ENCODE results near the gene TOX4. TPM values are rescaled to one million over a fixed set of nuclear protein-coding genes. Genes with fewer than 3 reads are reported as not detected.

TOX4 gene
- total and polyA plus RNA-seq, 9 of the 15 experiments (the other 6 are each of a cell fraction or from before 2014, with no cell fraction given), result 9.9 to 76.5 (median 41.0) TPM

GRCh38 chr14:21455912-21456667 is 20.9 kb upstream of the TOX4 start, which contains the start of gene CHD8 (continued):
- TF ChIP-seq, protein P1, sequence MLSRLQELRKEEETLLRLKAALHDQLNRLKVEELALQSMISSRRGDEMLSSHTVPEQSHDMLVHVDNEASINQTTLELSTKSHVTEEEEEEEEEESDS (CRISPR knock-in tag; IDR thresholded peaks at IDR 0.05), result no peak
- TF ChIP-seq ZBTB43 (CRISPR knock-in tag; IDR thresholded peaks at IDR 0.05) (no peak), ELK3 (CRISPR knock-in tag; IDR thresholded peaks at IDR 0.05) (no peak), JUND (IDR thresholded peaks at IDR 0.05; ENCODE audit: borderline replicate concordance, low read depth, low read length) (no peak), JUND (tag; IDR thresholded peaks at IDR 0.05; ENCODE audit: borderline replicate concordance, low read depth, low read length) (no peak; the same call in 2 of the 3 replicates), NCOA4 (IDR thresholded peaks at IDR 0.05; ENCODE audit: partially characterized antibody) (no peak), TSHZ1 (CRISPR knock-in tag; IDR thresholded peaks at IDR 0.05) (no peak), DIDO1 (tag; IDR thresholded peaks at IDR 0.05; ENCODE audit: low read depth) (no peak), U2AF1 (optimal IDR thresholded peaks at IDR 0.05; ENCODE audit: low read depth, low read length) (no peak), NRF1 (conservative IDR thresholded peaks at IDR 0.05 in 1 of 2, IDR thresholded peaks at IDR 0.05 in 1 of 2) (peak; percentile 65 to 73)
- TF ChIP-seq, protein P2, sequence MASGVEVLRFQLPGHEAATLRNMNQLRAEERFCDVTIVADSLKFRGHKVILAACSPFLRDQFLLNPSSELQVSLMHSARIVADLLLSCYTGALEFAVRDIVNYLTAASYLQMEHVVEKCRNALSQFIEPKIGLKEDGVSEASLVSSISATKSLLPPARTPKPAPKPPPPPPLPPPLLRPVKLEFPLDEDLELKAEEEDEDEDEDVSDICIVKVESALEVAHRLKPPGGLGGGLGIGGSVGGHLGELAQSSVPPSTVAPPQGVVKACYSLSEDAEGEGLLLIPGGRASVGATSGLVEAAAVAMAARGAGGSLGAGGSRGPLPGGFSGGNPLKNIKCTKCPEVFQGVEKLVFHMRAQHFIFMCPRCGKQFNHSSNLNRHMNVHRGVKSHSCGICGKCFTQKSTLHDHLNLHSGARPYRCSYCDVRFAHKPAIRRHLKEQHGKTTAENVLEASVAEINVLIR (CRISPR knock-in tag; IDR thresholded peaks at IDR 0.05), result no peak
- TF ChIP-seq, protein P3, sequence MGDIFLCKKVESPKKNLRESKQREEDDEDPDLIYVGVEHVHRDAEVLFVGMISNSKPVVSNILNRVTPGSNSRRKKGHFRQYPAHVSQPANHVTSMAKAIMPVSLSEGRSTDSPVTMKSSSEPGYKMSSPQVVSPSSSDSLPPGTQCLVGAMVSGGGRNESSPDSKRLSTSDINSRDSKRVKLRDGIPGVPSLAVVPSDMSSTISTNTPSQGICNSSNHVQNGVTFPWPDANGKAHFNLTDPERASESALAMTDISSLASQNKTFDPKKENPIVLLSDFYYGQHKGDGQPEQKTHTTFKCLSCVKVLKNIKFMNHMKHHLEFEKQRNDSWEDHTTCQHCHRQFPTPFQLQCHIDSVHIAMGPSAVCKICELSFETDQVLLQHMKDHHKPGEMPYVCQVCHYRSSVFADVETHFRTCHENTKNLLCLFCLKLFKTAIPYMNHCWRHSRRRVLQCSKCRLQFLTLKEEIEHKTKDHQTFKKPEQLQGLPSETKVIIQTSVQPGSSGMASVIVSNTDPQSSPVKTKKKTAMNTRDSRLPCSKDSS (IDR thresholded peaks at IDR 0.05; ENCODE audit: low read depth, partially characterized antibody), result no peak
